ENCODE measurements around the gene FLRT1.
A peak's percentile ranks its signal among the peaks of the same experiment; 100 is the strongest.

The FLRT1 gene

GRCh38 chr11:64057890-64058289 is 22.2 kb downstream of the FLRT1 start:
- TF ChIP-seq ZNF274 (IDR thresholded peaks at IDR 0.05; ENCODE audit: low read depth, low read length): no peak

GRCh38 chr11:64058494-64058893 is 22.8 kb downstream of the FLRT1 start:
- H3K4me3 ChIP-seq (ENCODE audit: low read length): no peak overlapping the region
- no peak for TF ChIP-seq ZNF274 (IDR thresholded peaks at IDR 0.05; ENCODE audit: low read depth, low read length)

More at GRCh38 chr11:64057890-64058289, 22.2 kb downstream of the FLRT1 start:
- no peak overlapping the region for H3K4me3 ChIP-seq (ENCODE audit: low read length)

DNA sequence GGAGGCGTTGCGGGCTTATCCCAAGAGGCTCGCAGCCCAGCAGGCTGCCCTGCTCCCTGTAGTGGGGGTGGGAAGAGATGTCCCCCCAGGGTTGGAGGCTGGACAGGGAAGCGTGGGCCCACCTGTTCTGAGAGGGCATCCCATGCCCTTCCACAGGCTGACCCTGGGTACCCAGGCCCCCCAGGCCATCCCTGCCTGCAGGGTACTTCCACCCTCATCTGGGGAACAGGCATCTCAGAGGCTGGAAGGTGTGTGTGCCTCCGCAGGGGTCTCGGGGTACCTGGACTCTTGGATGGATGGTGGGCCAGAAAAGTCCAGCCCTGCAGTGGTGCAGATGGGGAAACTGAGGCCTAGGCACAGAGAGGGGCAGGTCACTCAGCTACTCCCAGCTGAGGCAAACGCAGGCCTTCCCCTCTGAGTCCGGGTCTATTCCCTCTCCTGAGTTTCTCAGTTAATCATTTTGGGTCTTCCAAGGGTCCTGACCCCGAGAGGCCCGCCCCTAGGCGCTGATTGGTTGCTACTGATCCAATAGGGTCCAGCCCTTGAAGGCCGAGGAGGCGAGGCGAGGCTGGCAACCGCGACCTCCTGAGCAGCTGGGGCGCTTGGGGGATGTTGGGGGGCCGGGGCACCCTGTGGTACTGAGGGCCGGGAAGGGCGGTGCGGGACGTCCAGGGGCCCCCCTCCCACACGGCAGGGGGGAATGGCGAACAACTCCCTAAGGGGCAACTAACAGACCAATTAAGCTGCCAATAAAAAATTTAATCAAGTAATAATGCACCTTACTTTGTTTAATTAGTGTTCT is 23.8 kb downstream of the FLRT1 start:
- TF ChIP-seq ZNF274 (IDR thresholded peaks at IDR 0.05; ENCODE audit: low read depth, low read length): no peak
- H3K4me3 ChIP-seq (ENCODE audit: low read length): no peak overlapping the region

DNA sequence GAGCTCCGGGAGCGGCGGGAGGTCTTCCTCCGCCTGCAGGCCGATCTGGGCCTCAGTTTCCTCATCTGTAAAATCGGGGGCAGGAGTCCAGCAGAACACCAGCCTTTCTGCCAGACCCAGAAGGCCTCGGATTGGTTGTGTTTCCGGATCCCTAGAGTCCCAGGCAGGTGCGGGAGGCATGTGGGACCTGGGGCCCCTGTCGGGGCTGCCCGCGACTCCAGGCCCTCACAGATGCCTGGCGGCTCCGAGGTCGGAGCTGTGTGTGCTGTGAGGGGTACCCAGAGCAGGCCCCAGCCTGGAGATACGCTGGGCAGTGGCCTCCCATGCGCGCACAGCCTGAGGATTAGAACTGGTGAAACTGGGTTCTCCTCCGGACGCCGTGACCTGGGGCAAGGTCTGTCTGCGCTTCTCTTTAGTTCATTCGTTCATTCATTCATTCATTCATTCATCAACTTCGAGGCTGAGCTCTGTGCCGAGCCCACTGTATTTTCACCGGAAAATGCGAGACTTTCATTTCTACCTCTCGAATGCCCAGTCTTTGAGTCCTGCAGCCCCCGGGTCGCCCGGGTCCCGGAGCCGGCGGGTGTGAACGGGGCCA is 24.6 kb downstream of the FLRT1 start:
- peak overlapping the region; percentile 35; the same call in 1 of the 2 replicates for H3K4me3 ChIP-seq (ENCODE audit: low read length)
- TF ChIP-seq ZNF274 (IDR thresholded peaks at IDR 0.05; ENCODE audit: low read depth, low read length): no peak

DNA sequence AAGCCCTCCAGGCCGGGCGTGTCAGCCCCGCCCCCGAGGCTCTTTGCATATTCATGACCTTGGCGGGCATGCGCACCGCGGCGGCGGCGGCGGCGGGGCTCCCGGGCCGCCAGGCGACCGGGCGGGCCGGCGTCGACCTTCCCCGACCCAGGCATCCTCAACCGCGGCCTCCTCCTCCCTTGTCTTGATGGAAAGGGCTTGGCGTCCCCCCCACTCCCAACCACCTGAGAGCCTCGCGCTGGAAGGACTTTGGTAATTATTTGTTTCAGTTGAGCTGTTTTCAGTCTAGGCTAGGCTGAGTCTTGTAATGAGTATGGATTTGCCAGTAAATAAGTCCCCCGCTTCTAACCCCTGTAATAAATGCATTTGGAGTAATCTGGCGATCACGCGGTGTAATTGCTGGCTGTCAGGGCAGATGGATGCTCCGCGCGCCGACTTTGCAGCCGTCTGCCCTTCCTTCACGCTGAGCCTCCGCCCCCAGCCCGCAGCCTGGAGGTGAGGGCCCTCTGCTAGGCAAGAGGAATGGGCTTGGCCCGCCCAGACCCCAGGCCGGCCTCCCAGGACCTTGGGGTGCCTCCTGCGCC is 25.2 kb downstream of the FLRT1 start:
- peak overlapping the region; percentile 35; the same call in 1 of the 2 replicates for H3K4me3 ChIP-seq (ENCODE audit: low read length)
- TF ChIP-seq ZNF274 (IDR thresholded peaks at IDR 0.05; ENCODE audit: low read depth, low read length): no peak

DNA sequence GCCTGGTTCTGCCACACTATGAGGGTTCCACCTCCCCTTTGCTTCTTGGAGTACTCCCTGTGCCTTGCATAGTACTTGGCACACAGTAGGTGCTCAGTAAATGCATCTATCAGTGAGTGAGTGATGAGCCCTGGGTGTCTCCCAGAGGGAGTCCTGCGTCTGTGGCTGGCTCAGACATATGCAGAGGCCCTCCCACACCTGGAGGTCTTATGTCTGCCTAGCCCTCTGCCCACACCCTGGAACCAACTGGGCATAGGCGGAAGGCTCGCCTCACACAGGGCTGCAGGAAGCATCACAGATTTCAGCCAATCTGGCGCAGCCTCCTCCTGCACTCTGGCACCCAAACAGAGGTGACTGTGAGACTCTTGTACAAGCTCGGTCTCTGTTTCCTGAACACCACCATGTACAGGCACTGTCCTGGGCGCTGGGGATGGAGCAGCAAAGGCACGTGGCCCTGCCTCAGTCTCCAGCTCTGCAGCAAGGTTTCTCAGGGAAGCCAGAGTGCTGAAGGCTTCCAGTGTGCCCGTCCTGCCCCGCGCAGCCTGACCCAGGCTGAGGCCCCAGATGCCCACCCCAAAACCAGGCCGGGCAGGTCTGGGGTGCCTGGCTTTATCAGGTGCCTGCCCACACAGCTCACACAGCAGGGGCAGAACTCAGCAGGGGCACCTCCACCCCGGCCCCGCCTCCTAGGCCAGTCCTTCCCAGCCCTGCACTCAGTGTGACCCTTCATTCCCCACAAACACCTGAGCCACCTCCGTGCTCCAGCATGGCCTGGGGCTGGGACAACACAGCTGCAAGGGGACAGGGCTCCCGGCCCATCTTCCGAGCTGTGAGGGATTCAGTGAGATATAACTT is 26.7 kb downstream of the FLRT1 start:
- no peak overlapping the region for H3K4me3 ChIP-seq (ENCODE audit: low read length)
- no peak for TF ChIP-seq ZNF274 (IDR thresholded peaks at IDR 0.05; ENCODE audit: low read depth, low read length)

DNA sequence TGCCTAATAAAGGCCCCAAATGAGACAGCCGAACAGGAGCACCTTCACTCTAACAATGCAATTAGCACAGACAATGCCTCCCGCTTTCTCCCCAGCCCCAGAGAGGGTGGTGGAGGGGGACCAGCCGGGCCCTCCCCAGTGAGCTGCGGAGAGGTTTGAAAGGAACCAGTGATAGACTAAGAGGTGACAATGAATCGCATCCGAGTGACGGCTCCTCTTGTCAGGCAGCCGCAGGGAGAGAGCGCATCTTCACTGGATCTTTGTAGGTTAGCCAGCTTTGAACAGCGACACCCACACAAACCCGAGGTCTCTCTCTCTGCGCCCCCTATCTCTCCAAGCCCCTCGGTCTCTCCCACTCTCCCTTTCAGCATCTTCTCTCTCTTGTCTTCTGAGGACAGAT is 28.0 kb downstream of the FLRT1 start:
- H3K4me3 ChIP-seq (ENCODE audit: low read length): no peak overlapping the region
- no peak for TF ChIP-seq ZNF274 (IDR thresholded peaks at IDR 0.05; ENCODE audit: low read depth, low read length)

GRCh38 chr11:64064374-64065140 is 28.8 kb downstream of the FLRT1 start:
- TF ChIP-seq ZNF274 (IDR thresholded peaks at IDR 0.05; ENCODE audit: low read depth, low read length): no peak
- H3K4me3 ChIP-seq (ENCODE audit: low read length): no peak overlapping the region

GRCh38 chr11:64065141-64065465 is 29.4 kb downstream of the FLRT1 start:
- H3K4me3 ChIP-seq (ENCODE audit: low read length): no peak overlapping the region
- no peak for TF ChIP-seq ZNF274 (IDR thresholded peaks at IDR 0.05; ENCODE audit: low read depth, low read length)

GRCh38 chr11:64065712-64066111 is 30.0 kb downstream of the FLRT1 start:
- TF ChIP-seq ZNF274 (IDR thresholded peaks at IDR 0.05; ENCODE audit: low read depth, low read length): no peak

GRCh38 chr11:64067230-64067993 is 31.7 kb downstream of the FLRT1 start:
- no peak overlapping the region for H3K4me3 ChIP-seq (ENCODE audit: low read length)
- TF ChIP-seq ZNF274 (IDR thresholded peaks at IDR 0.05; ENCODE audit: low read depth, low read length): no peak

More at GRCh38 chr11:64065712-64066111, 30.0 kb downstream of the FLRT1 start:
- no peak overlapping the region for H3K4me3 ChIP-seq (ENCODE audit: low read length)

DNA sequence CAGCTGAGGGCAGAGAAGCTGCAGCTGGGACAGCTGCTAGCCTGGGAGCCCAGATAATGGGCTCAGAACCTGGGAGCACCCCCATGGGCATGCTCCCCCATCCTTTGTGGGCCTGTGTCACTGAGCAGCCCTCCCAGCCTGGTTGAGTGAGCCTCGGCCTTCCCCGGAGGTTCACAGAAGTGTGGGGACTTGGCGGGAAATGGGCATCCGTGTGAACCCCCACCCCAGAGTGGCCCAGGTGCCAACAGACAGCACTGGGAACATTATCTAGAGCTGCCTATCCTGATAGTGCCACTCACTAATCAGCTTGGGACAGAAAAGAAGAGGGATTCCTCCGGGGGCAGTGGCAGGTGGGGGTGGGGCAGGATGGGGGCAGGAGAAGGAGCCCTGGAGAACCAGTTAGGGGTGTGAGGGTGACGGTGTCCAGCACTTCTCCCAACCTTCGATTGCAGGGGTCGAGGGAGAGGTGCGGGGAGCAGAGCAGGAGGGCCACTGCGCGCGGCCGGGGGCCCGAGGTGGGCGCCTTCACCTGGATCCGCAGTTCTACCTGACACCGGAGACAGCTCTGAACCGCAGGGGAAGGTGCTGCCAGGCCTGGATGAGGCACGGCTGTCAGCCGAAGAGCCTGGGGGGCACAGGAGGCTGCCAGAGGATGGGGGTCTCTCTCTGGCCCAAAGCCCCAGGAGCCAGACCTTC is 33.1 kb downstream of the FLRT1 start:
- no peak overlapping the region for H3K4me3 ChIP-seq (ENCODE audit: low read length)

More for the DNA sequence above, 33.1 kb downstream of the FLRT1 start:
- TF ChIP-seq ZNF274 (IDR thresholded peaks at IDR 0.05; ENCODE audit: low read depth, low read length): no peak
